Kasumi-1 (cell line): ENCODE data around the gene MMP24.

ENCODE experiments used
- DNase-seq, 2 experiments: peaks; one replicate each; lab custom pipeline; 2025; lab: John Stamatoyannopoulos, UW

The MMP24 gene

GRCh38 chr20:35293303-35294292 lies 67.1 kb downstream of the MMP24 start:
- DNase-seq, result no peak

GRCh38 chr20:35294293-35294685 lies 67.8 kb downstream of the MMP24 start:
- no peak for DNase-seq

DNA sequence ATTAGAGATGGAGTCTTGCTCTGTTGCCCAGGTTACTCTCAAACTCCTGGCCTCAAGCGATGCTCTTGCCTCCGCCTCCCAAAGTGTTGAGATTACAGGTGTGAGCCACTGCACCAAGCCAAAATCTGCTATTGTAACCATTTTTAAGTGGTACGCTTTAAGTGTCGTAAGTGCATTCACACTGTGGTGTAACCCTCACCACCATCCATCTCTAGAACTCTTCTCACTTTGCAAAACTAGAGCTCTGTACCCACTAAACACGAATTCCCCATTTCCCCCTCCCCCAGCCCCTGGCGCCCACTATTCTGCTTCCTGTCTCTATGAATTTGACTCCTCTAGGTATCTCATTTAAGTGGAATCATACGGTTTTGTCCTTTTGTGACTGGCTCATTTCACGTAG lies 68.6 kb downstream of the MMP24 start:
- DNase-seq, result no peak

DNA sequence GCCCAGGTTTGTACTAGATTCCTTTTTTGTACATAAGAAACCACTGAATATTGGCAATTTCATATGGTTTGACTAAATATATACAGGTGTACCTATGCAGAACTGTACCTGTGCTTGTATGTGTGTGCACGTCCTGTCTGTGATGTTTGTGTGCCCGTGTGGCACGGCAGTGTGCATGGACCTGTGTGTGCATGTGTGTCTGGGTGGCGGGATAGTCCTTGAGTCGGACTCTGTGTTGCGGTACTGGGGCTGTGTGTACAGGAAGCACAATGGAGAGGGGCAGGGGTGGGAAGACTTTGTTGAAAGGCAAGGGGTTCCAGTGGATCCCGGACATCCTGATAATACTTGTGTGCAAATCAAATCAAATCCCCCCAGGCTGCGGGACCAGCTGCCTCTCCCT lies 69.2 kb downstream of the MMP24 start:
- DNase-seq, result no peak

DNA sequence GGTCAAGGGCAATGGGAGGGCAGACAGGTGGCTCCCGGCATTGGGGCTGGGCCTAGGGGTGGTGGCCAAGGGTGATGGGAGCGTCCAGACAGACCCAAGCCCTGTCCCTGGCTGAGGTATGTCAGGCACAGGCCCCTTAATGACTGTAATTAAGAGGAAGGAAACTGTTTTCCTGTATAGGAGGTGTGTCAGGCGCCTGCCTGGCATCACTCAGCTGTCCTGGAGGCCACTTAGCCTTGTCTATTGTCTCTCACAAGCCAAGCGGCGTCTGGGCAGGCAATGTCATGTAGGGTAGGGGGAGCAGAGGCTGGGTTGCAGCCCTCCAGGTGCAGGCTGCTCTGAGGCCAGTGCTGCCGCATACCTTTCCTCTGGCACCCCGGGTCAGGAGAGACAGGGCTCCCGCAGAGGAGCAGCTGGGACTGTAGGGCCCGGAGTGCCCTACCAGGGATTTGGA lies 69.6 kb downstream of the MMP24 start:
- DNase-seq, result no peak

DNA sequence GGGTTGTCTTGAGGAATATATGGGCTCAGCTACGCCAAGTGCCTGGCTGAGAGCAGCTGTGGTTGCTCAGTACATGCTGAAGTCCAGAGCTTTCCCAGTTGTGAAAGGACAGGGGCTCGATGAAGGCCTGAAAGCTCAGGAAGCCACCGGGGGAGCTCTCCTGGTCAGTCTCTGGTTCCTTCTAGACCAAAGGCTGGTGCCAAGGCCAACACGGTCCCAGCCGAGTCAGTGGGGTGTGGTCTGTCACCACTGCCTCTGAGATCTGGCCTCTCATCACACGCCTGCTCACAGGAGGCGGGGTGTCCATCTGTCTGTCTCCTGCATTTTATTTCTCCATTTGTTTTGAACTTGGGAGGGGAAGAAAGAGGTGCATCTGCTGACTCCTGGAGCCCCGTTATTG lies 70.7 kb downstream of the MMP24 start:
- DNase-seq, result no peak

DNA sequence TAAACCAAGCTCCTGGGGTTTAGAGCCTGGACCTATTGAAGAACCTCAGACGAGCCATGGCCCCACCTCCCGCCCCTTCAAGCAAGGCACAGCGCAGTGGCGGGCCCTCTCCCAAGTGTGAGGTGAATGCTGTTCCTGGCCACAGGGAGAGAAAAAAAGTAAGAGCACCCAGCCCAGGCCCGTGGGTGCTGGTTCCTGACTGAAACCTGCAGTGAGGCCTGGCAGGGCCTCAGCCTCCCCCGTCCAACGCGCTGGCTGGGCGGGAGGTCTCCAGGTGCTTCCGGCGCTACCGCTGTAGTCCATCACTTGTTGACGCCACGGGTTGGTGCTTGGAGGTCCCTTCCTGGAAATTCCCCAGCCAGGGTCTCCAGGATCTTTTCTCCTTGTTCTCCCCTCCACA lies 71.2 kb downstream of the MMP24 start:
- DNase-seq, result no peak

DNA sequence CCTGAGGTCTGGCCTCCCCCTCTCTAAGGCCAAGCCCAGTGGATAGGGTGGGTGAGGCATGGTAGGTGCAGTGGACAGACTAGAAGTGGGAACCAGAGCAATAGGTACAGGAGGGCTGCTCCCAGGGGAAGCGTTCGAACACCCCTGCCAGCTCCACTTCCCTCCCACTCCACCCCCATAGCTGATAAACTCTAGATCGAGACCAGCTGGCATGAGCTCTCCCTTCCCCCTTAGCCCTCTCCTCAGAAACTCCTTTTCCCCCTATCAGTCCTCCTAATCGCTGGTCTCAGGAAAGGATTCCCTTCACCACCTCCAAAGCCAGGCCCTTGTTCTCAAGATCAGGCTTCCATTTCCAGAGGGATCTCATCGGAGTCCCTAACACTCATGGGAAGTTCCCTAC lies 71.8 kb downstream of the MMP24 start:
- DNase-seq, result no peak

GRCh38 chr20:35299780-35300179 lies 73.3 kb downstream of the MMP24 start:
- no peak for DNase-seq

DNA sequence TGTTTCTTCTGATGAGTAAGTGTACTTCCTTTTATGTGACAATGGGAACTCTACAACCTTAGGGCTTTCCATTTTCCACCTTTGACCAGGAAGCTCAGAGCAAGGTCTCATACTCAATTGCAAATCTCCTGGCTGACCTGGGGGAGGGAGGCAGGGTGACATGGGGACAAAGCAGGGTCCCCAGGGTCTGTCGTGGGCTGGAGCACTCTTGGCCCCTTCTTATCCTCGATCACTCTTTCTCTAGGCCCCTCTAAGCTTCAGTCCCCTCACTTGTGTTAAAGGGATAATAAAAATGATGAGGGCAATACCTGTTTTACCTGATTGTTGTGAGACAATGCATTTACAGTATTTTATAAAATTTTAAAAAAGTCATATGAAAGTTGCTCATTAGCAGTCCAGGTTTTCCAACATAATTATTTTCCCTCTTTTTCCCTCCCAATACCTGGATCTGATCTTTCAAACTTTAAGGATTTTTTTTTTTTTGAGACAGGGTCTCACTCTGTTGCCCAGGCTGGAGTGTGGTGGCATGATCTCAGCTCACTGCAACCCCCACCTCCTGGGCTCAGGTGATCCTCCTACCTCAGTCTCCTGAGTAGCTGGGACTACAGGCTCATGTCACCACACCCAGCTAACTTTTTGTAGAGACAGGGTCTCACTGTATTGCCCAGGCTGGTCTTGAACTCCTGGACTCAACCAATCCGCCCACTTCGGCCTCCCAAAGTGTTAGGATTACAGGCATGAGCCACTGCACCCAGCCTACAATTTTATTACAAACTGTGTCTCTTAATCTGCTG lies 74.2 kb downstream of the MMP24 start:
- no peak for DNase-seq

DNA sequence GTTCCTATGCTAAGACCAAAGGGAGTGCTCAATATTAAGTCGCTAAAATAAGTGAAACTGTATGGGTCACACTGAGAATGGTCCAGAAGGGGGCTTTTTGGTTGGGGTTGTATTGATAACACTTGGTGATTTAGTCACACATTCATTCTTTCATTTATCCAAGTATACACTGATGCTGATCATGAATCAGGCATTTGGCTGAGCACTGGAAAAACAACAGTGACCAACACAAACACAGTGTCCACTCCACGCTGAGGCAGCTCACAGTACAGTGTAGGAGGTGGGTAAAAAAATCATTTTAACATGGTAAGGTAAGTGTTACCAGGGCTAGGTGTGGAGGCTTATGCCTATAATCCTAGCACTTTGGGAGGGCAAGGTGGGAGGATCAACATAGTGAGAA lies 74.9 kb downstream of the MMP24 start:
- no peak for DNase-seq

GRCh38 chr20:35302421-35303335 lies 76.2 kb downstream of the MMP24 start:
- no peak for DNase-seq

- no peak for DNase-seq
Measured at GRCh38 chr20:35303382-35303734, 76.9 kb downstream of the MMP24 start.

DNA sequence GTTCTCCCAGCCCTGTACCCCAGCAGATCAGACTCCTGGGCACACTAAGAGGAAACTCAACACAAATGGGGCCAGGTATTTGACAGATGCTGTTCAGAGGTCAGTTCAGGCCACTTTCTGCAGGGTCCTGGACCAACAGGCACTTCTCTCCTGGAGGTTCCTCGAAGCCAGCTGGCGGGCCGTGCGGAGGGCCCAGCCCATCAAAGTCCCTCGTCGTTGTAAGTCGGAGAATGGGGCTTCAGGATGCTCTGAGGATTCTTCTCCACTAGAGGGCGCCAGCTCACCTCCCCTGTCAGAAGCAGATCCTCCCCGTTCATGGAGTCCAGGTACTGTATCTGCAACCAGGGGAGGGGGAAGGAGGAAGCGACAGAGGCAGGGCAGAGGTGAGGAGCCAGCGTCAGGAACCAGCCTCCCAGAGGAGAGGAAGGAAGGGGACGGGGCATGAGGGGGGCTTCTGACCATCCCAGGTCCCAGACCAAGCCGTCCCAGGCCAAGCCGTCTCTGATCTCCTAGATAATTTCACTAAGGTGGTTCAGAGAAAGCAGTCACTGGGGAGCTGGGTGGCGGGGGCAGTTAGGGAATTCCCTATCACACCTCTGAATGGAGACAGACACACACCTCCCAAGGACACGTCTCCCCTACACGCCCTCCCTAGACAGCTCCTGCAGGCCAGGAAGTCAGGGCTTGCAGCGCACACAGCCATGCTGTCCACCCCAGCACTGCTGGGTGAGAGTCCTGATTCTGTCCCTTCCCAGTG lies 77.4 kb downstream of the MMP24 start:
- peak; percentile 89 to 92 for DNase-seq

- DNase-seq, result no peak
Measured at GRCh38 chr20:35304956-35305355, 78.5 kb downstream of the MMP24 start.

DNA sequence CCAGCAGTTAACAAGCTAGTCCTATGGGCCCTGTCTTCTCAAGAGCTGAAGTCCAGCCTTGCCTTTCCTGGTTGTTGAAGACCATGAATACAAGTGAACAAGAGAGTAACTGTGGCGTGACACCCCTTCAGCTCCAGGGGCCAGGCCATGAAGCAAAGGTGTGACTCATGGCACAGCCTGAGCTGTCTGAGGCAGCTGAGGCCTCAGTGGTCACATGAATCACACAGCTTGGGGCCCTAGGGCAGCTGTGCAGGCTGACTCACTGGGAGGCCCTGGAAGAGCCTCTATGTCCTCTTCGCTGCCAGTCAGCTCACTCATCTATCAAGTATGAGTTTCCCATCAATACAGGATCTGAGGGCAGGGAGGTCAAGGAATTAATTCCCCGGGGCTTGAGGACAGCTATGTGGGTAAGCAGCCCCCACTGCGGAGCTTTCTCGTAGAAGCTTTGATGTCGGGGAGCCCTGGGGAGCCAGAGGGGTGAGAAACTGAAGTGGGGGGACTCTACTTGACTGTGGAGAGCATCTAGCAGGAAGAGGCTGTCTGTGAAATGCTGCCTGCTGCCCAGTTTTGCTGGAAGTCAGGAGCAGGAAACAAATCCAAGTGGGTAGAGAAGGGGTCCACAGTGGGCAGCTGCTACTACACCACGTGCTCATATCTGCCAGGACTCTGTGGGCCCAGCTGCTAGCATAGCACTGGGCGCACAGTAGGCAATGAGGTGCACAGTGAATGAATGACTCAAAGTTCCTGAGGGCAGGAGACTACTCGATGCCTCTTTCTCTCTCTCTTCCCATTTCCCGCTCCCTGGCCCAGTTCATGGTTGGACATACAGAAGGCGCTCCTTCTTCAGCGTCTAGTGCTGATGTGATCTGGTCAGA lies 79.4 kb downstream of the MMP24 start:
- DNase-seq, result peak; percentile 78 to 82

GRCh38 chr20:35306931-35307517 lies 80.5 kb downstream of the MMP24 start:
- DNase-seq, result peak; percentile 63 to 70

GRCh38 chr20:35307666-35308653 lies 81.5 kb downstream of the MMP24 start:
- no peak for DNase-seq

DNA sequence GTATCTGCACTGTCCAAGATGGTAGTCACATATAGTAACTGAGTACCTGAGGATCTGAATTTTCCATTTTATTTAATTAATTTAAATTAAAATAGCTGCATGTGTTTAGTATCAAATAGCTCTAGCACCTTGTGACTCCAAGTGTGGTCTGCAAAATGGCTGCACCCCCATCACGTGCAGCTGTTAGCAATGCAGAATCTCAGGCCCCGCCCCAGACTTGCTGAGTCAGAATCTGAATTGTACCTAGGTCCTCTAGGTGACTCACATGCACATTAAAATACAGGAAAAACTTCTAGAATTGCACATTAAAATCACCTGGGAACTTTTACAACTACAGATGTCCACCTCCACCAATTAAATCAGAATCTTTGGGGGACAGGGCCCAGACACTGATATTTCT lies 84.9 kb downstream of the MMP24 start:
- no peak for DNase-seq
